SU-DHL-6 (cell line): ENCODE data around the gene PLAC1.

ENCODE experiments used
- CTCF ChIP-seq: fragments of 200-600 bp; sonication (generic); IDR thresholded peaks from one replicate; pipeline ENCODE4 v1.5.1; 2017; ENCODE audit warnings: antibody characterized with exemption, mild to moderate bottlenecking, low read length, moderate library complexity; ENCODE audit not compliant: insufficient read depth, poor library complexity, severe bottlenecking
- EZH2phosphoT487 ChIP-seq: fragments of 200-600 bp; sonication (generic), shearing (Covaris generic); conservative IDR thresholded peaks from 2 replicates; pipeline ENCODE4 v1.6.1; 2018; ENCODE audit warnings: mild to moderate bottlenecking, antibody characterized with exemption, low read length, moderate library complexity, mixed read lengths

DNA sequence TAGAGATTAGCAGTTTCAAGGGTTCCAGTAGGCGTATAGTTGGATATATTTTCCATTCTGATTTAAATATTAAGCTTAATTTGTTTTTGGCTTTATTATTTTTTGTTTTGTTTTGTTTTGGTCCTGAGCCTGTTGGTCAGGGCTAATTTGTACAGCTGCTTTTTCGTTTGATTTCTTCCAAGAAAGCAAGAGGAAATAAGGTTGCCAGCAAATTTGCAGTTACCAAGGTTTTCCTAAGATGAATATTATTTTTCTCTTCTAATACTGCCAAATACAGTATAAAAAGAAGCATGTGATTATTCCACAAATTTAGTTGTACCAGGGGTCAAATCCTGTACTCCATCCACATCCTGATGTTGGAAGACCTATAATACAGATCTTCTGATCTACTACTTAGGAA, 24.9 kb downstream of the PLAC1 start:
- no peak for TF ChIP-seq CTCF
- TF ChIP-seq EZH2phosphoT487 = no peak
